ENCODE results near the gene ADAMTS6.

Gene ADAMTS6

DNA sequence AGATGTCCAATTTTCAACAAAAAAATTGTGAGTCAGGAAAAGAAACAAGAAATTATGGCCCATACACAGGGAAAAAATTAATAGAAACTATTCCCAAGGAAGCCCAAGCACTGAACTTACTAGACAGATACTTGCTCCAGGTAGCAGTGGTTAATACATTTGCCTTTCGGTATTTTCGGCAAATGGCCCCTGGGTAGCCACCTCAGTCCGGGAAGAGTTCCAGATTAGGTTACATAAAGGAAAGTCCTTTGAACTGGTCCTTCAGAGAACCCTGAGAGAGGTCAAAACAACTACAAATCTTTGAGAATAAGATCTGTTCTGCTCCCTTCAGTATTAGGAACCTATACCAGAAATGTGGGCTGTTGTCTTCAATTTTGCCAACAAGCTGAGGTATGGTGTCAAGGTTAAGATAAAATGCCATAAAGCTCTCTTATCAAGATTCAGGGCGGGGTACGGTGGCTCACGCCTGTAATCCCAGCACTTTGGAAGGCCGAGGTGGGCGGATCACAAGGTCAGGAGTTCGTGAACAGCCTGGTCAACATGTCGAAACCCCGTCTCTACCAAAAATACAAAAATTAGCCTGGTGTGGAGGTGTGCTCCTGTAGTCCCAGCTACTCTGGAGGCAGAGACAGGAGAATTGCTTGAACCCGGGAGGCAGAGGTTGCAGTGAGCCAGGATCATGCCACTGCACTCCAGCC, 369.6 kb downstream of the ADAMTS6 start:
- Histone ChIP-seq H2BK15ac (ENCODE audit: low read length) (no peak overlapping the region), H3K14ac (ENCODE audit: low read length) (no peak overlapping the region), H3K4me1 (ENCODE audit: control insufficient read depth in 2 of 2, insufficient read depth in 1 of 2, low read depth in 1 of 2, low read length in 2 of 2) (no peaks in the 10 kb centered on the region), H4K8ac (ENCODE audit: low read depth, low read length) (no peak overlapping the region), H3K79me1 (ENCODE audit: low read depth, low read length) (no peaks in the 10 kb centered on the region), H2AFZ (ENCODE audit: low read length) (no peak overlapping the region), H2BK12ac (ENCODE audit: low read length) (no peak overlapping the region), H3K36me3 (replicated peaks in 1 of 2; ENCODE audit: control insufficient read depth in 2 of 2, insufficient read depth in 2 of 2, low read length in 2 of 2) (no peaks in the 10 kb centered on the region), H3K4me3 (ENCODE audit: low read length in 2 of 2) (no peak overlapping the region), H4K91ac (ENCODE audit: low read depth, low read length, poor library complexity) (no peak overlapping the region), H3K27me3 (ENCODE audit: control insufficient read depth in 3 of 3, insufficient read depth in 3 of 3, low read depth in 1 of 3, low read length in 3 of 3) (no peaks in the 10 kb centered on the region), H3K4me2 (ENCODE audit: insufficient read depth, low read length, poor library complexity, severe bottlenecking) (no peak overlapping the region), H2BK5ac (ENCODE audit: low read length) (no peak overlapping the region), H2BK120ac (ENCODE audit: low read depth, low read length) (no peak overlapping the region), H3K27ac (replicated peaks; ENCODE audit: low read length) (no peak overlapping the region), H3K9ac (ENCODE audit: low read depth, low read length, poor library complexity) (no peak overlapping the region), H3K18ac (ENCODE audit: low read length) (no peak overlapping the region), H3K4ac (ENCODE audit: low read length) (no peak overlapping the region), H3K23ac (ENCODE audit: low read depth, low read length, poor library complexity) (no peak overlapping the region), H2AK5ac (ENCODE audit: low read depth, low read length) (no peak overlapping the region), H3K9me3 (replicated peaks in 1 of 2; ENCODE audit: control insufficient read depth in 2 of 2, insufficient read depth in 1 of 2, low read depth in 1 of 2, low read length in 2 of 2) (no peaks in the 10 kb centered on the region)
- DNase-seq (ENCODE audit: low spot score): no peak
- no CpG with 5 or more reads among the region's 12 CpGs for WGBS, 2 donors (ENCODE audit: extremely low coverage in 2 of 2, insufficient read length in 2 of 2, insufficient replicate concordance in 1 of 2)

DNA sequence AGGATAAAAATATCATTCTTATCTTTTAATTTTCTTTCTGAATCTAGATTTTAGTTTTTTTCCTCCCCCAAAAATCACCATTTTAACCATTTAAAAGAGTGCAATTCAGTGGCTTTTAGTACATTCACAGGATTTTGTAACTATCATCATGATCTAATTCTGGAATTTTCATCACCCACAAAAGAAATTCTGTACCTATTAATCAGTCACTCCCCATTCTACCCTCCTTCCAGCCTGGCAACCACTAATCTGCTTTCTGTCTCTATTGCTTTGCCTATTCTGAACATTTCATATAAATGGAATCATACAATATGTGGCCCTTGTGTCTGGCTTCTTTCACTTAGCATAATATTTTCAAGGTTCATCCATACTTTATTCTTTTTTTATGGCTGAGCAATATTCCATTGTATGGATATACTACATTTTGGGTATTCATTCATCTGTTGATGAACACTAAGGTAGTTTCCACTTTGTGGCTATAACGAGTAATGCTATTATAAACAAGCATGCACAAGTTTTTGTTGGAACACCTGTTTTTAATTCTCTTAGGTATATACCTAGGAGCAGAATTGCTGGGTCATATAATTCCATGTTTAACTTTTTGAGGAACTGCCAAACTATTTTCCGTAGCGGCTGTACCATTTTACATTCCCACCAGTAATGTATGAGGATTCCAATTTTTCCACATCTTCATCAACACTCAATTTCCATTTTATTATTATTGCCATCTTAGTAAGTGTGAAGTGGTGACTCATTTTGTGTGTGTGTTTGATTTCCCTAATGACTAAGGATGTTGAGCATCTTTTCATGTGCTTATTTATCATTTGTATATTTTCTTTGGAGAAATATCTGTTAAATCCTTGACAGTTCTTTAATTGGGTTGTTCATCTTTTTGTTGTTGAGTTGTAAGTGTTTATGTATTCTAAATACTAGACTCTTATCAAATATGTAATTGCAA, 372.7 kb downstream of the ADAMTS6 start:
- no peak overlapping the region for H3K9ac ChIP-seq (ENCODE audit: low read depth, low read length, poor library complexity)
- no peak overlapping the region for H3K4me3 ChIP-seq (ENCODE audit: low read length in 2 of 2)
- no CpG with 5 or more reads among the region's 3 CpGs for whole genome bisulfite sequencing, 2 donors (ENCODE audit: extremely low coverage in 2 of 2, insufficient read length in 2 of 2, insufficient replicate concordance in 1 of 2)
- no peak overlapping the region for H4K8ac ChIP-seq (ENCODE audit: low read depth, low read length)
- H2BK120ac ChIP-seq (ENCODE audit: low read depth, low read length): no peak overlapping the region
- no peak overlapping the region for H3K23ac ChIP-seq (ENCODE audit: low read depth, low read length, poor library complexity)
- H3K4me1 ChIP-seq (ENCODE audit: control insufficient read depth in 2 of 2, insufficient read depth in 1 of 2, low read depth in 1 of 2, low read length in 2 of 2): no peaks in the 10 kb centered on the region
- no peak overlapping the region for H3K14ac ChIP-seq (ENCODE audit: low read length)
- no peak overlapping the region for H2AK5ac ChIP-seq (ENCODE audit: low read depth, low read length)
- H3K27me3 ChIP-seq (ENCODE audit: control insufficient read depth in 3 of 3, insufficient read depth in 3 of 3, low read depth in 1 of 3, low read length in 3 of 3): no peaks in the 10 kb centered on the region
- H3K4ac ChIP-seq (ENCODE audit: low read length): no peak overlapping the region
- DNase-seq (ENCODE audit: low spot score): no peak
- H2BK15ac ChIP-seq (ENCODE audit: low read length): no peak overlapping the region
- H4K91ac ChIP-seq (ENCODE audit: low read depth, low read length, poor library complexity): no peak overlapping the region
- H3K36me3 ChIP-seq (replicated peaks in 1 of 2; ENCODE audit: control insufficient read depth in 2 of 2, insufficient read depth in 2 of 2, low read length in 2 of 2): no peaks in the 10 kb centered on the region
- H2BK12ac ChIP-seq (ENCODE audit: low read length): no peak overlapping the region
- no peak overlapping the region for H3K4me2 ChIP-seq (ENCODE audit: insufficient read depth, low read length, poor library complexity, severe bottlenecking)
- H3K27ac ChIP-seq (replicated peaks; ENCODE audit: low read length): no peak overlapping the region
- H3K9me3 ChIP-seq (replicated peaks in 1 of 2; ENCODE audit: control insufficient read depth in 2 of 2, insufficient read depth in 1 of 2, low read depth in 1 of 2, low read length in 2 of 2): no peaks in the 10 kb centered on the region
- H3K18ac ChIP-seq (ENCODE audit: low read length): no peak overlapping the region
- no peaks in the 10 kb centered on the region for H3K79me1 ChIP-seq (ENCODE audit: low read depth, low read length)
- H2AFZ ChIP-seq (ENCODE audit: low read length): no peak overlapping the region
- H2BK5ac ChIP-seq (ENCODE audit: low read length): no peak overlapping the region

DNA sequence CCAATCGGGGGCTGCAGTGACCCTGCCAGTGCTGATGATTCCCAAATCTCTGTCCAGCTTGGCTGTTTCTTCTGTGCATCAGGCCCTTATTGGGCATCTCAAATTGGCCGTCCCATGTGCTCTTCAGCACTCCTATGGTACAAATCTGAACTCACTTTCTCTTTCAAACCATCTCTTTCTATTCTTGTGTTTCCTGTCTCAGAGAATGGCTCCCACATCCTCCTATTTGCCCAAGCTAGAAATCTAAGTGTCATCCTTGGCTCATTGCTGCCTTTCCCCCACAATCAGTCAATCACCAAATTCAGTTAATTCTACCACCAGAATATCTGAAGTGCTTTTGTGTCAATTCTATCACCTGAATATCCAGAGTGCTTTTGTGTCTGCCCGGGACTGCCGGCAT, 376.4 kb downstream of the ADAMTS6 start:
- H3K4me2 ChIP-seq (ENCODE audit: insufficient read depth, low read length, poor library complexity, severe bottlenecking): no peak overlapping the region
- no peaks in the 10 kb centered on the region for H3K27me3 ChIP-seq (ENCODE audit: control insufficient read depth in 3 of 3, insufficient read depth in 3 of 3, low read depth in 1 of 3, low read length in 3 of 3)
- H4K91ac ChIP-seq (ENCODE audit: low read depth, low read length, poor library complexity): no peak overlapping the region
- no peak overlapping the region for H3K18ac ChIP-seq (ENCODE audit: low read length)
- H3K9me3 ChIP-seq (replicated peaks in 1 of 2; ENCODE audit: control insufficient read depth in 2 of 2, insufficient read depth in 1 of 2, low read depth in 1 of 2, low read length in 2 of 2): peaks cover 0 to 3% of the 10 kb centered on the region in 2 donors
- H2BK12ac ChIP-seq (ENCODE audit: low read length): no peak overlapping the region
- H3K36me3 ChIP-seq (replicated peaks in 1 of 2; ENCODE audit: control insufficient read depth in 2 of 2, insufficient read depth in 2 of 2, low read length in 2 of 2): no peaks in the 10 kb centered on the region
- H3K9ac ChIP-seq (ENCODE audit: low read depth, low read length, poor library complexity): no peak overlapping the region
- no peak overlapping the region for H3K4me3 ChIP-seq (ENCODE audit: low read length in 2 of 2)
- H2BK15ac ChIP-seq (ENCODE audit: low read length): no peak overlapping the region
- no CpG with 5 or more reads among the region's 4 CpGs for WGBS, 2 donors (ENCODE audit: extremely low coverage in 2 of 2, insufficient read length in 2 of 2, insufficient replicate concordance in 1 of 2)
- no peak overlapping the region for H2AK5ac ChIP-seq (ENCODE audit: low read depth, low read length)
- no peak overlapping the region for H2BK5ac ChIP-seq (ENCODE audit: low read length)
- no peak overlapping the region for H2BK120ac ChIP-seq (ENCODE audit: low read depth, low read length)
- no peak overlapping the region for H4K8ac ChIP-seq (ENCODE audit: low read depth, low read length)
- H3K79me1 ChIP-seq (ENCODE audit: low read depth, low read length): no peaks in the 10 kb centered on the region
- no peak overlapping the region for H3K14ac ChIP-seq (ENCODE audit: low read length)
- no peak overlapping the region for H3K4ac ChIP-seq (ENCODE audit: low read length)
- no peak overlapping the region for H3K27ac ChIP-seq (replicated peaks; ENCODE audit: low read length)
- no peak overlapping the region for H3K23ac ChIP-seq (ENCODE audit: low read depth, low read length, poor library complexity)
- H2AFZ ChIP-seq (ENCODE audit: low read length): no peak overlapping the region
- H3K4me1 ChIP-seq (ENCODE audit: control insufficient read depth in 2 of 2, insufficient read depth in 1 of 2, low read depth in 1 of 2, low read length in 2 of 2): peaks cover 2 to 4% of the 10 kb centered on the region in 2 donors
- no peak for DNase-seq (ENCODE audit: low spot score)

DNA sequence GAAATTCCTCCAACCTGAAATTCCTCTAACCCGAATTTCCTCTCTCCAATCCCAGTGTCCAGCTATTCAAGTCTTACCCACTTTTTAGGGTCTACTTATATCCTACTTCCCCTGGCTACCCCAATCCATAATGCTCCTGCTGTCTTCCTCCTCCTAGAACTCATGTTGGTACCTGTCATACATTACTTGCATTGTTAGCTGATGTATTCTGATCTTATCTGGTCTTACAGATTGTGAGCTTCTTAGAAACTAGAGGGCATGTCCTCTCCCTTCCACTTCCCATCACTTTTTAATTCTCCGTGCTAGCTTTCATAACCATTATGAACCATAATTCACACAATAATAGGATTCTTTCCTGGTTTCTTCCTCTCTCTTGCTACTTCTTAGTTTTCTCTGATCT, 376.9 kb downstream of the ADAMTS6 start:
- no peak overlapping the region for H3K18ac ChIP-seq (ENCODE audit: low read length)
- no peak overlapping the region for H2BK5ac ChIP-seq (ENCODE audit: low read length)
- H3K14ac ChIP-seq (ENCODE audit: low read length): no peak overlapping the region
- no peak overlapping the region for H2BK120ac ChIP-seq (ENCODE audit: low read depth, low read length)
- DNase-seq (ENCODE audit: low spot score): no peak
- H3K4ac ChIP-seq (ENCODE audit: low read length): no peak overlapping the region
- H3K4me2 ChIP-seq (ENCODE audit: insufficient read depth, low read length, poor library complexity, severe bottlenecking): no peak overlapping the region
- peaks cover 0 to 3% of the 10 kb centered on the region in 2 donors for H3K9me3 ChIP-seq (replicated peaks in 1 of 2; ENCODE audit: control insufficient read depth in 2 of 2, insufficient read depth in 1 of 2, low read depth in 1 of 2, low read length in 2 of 2)
- no peak overlapping the region for H3K9ac ChIP-seq (ENCODE audit: low read depth, low read length, poor library complexity)
- no peak overlapping the region for H2BK15ac ChIP-seq (ENCODE audit: low read length)
- H2AK5ac ChIP-seq (ENCODE audit: low read depth, low read length): no peak overlapping the region
- H3K4me1 ChIP-seq (ENCODE audit: control insufficient read depth in 2 of 2, insufficient read depth in 1 of 2, low read depth in 1 of 2, low read length in 2 of 2): peaks cover 2 to 4% of the 10 kb centered on the region in 2 donors
- no peak overlapping the region for H2AFZ ChIP-seq (ENCODE audit: low read length)
- WGBS, 2 donors (ENCODE audit: extremely low coverage in 2 of 2, insufficient read length in 2 of 2, insufficient replicate concordance in 1 of 2): no CpG with 5 or more reads among the region's 2 CpGs
- no peak overlapping the region for H4K91ac ChIP-seq (ENCODE audit: low read depth, low read length, poor library complexity)
- H3K27ac ChIP-seq (replicated peaks; ENCODE audit: low read length): no peak overlapping the region
- H4K8ac ChIP-seq (ENCODE audit: low read depth, low read length): no peak overlapping the region
- no peaks in the 10 kb centered on the region for H3K79me1 ChIP-seq (ENCODE audit: low read depth, low read length)
- H3K27me3 ChIP-seq (ENCODE audit: control insufficient read depth in 3 of 3, insufficient read depth in 3 of 3, low read depth in 1 of 3, low read length in 3 of 3): no peaks in the 10 kb centered on the region
- no peak overlapping the region for H3K4me3 ChIP-seq (ENCODE audit: low read length in 2 of 2)
- H3K36me3 ChIP-seq (replicated peaks in 1 of 2; ENCODE audit: control insufficient read depth in 2 of 2, insufficient read depth in 2 of 2, low read length in 2 of 2): no peaks in the 10 kb centered on the region
- no peak overlapping the region for H2BK12ac ChIP-seq (ENCODE audit: low read length)
- no peak overlapping the region for H3K23ac ChIP-seq (ENCODE audit: low read depth, low read length, poor library complexity)
